PC-9 (cell line): Measurements from ENCODE around the gene MIOS. TPM values are rescaled to one million over a fixed set of nuclear protein-coding genes. Genes with fewer than 3 reads are reported as not detected.

Experiments
- BruUV-seq: library from RNA; stranded (reverse); fragments of 400-500 nt; replicated peaks from 2 replicates; lab custom pipeline; 2021; lab: Mats Ljungman, UMichigan
- CTCF ChIA-PET: fragments of 300-600 bp; sonication (Branson Sonifier 250); formaldehyde crosslinking; loops from one replicate; lab custom pipeline; 2022; ENCODE audit warnings: antibody characterized with exemption; lab: Charles Lee
- POLR2A ChIA-PET: fragments of 300-600 bp; sonication (Branson Sonifier 250); formaldehyde crosslinking; loops from one replicate; lab custom pipeline; 2022; ENCODE audit warnings: antibody characterized with exemption; ENCODE audit not compliant: unreplicated experiment; lab: Charles Lee
- DNase-seq, 2 experiments: peaks; one replicate each; pipeline versions ENCODE4 v3.0.0 to v3.0.0-alpha.2; 2015 to 2022; ENCODE audit warnings: mixed read lengths in 1 of 2
- H2AFZ ChIP-seq: fragments of 200-600 bp; sonication (generic); 2 replicates; pipeline ENCODE4 v1.8.1; 2017; ENCODE audit warnings: antibody characterized with exemption
- H3F3A ChIP-seq: fragments of 200-600 bp; sonication (generic); 2 replicates; pipeline ENCODE4 v1.8.1; 2017; ENCODE audit warnings: antibody characterized with exemption, mild to moderate bottlenecking, low read depth; ENCODE audit not compliant: insufficient read depth
- H3K27ac ChIP-seq: fragments of 200-600 bp; sonication (generic); 2 replicates; pipeline ENCODE4 v1.6.1; 2016; ENCODE audit warnings: mixed run types
- H3K27me3 ChIP-seq: fragments of 200-600 bp; sonication (generic); 2 replicates; pipeline ENCODE4 v1.6.1; 2016; ENCODE audit warnings: low read depth, mixed run types; ENCODE audit not compliant: insufficient read depth
- H3K36me3 ChIP-seq: fragments of 200-600 bp; sonication (generic); 2 replicates; pipeline ENCODE4 v1.6.1; 2016; ENCODE audit warnings: low read depth, mixed run types
- H3K4me1 ChIP-seq: fragments of 200-600 bp; sonication (generic); replicated peaks from 2 replicates; pipeline ENCODE4 v1.6.1; 2016; ENCODE audit warnings: mixed run types; ENCODE audit not compliant: insufficient read depth
- H3K4me2 ChIP-seq: fragments of 200-600 bp; sonication (generic); 2 replicates; pipeline ENCODE4 v1.6.1; 2017; ENCODE audit warnings: mixed run types
- H3K4me3 ChIP-seq: fragments of 200-600 bp; sonication (generic); 2 replicates; pipeline ENCODE4 v1.6.1; 2016; ENCODE audit warnings: mixed run types
- H3K79me2 ChIP-seq: fragments of 200-600 bp; sonication (generic); 2 replicates; pipeline ENCODE4 v1.6.1; 2017; ENCODE audit warnings: low read depth, mixed run types
- H3K9me2 ChIP-seq: fragments of 200-600 bp; sonication (generic); 2 replicates; pipeline ENCODE4 v1.8.1; 2017; ENCODE audit warnings: mild to moderate bottlenecking; ENCODE audit not compliant: insufficient read depth
- H3K9me3 ChIP-seq: fragments of 200-600 bp; sonication (generic); 2 replicates; pipeline ENCODE4 v1.8.1; 2016; ENCODE audit warnings: low read depth; ENCODE audit not compliant: insufficient read depth
- H4K20me1 ChIP-seq: fragments of 200-600 bp; sonication (generic); 2 replicates; pipeline ENCODE4 v1.8.1; 2017; ENCODE audit not compliant: insufficient read depth
- CTCF ChIP-seq: fragments of 200-600 bp; sonication (generic); conservative IDR thresholded peaks from 2 replicates; pipeline ENCODE4 v1.6.1; 2017; ENCODE audit warnings: mixed run types, antibody characterized with exemption, mild to moderate bottlenecking, moderate library complexity
- EZH2 ChIP-seq: fragments of 200-600 bp; sonication (generic); IDR thresholded peaks from 2 replicates; pipeline ENCODE4 v1.8.0; 2017; ENCODE audit warnings: antibody characterized with exemption, low read depth
- intact Hi-C: fragments of 100-400 bp; cut with micrococcal nuclease; formaldehyde crosslinking; loops from one replicate; pipeline ENCODE4 v1.10.0; 2022; ENCODE audit not compliant: unreplicated experiment
- total RNA-seq: library from RNA; stranded (reverse); gene quantifications from 2 replicates; pipeline ENCODE4 v1.2.3, GENCODE V29; 2021

MIOS gene
- total RNA-seq, 1 experiment from 2014 or later = 42.0 TPM

- Histone ChIP-seq H3K9me3 (peaks cover 8% of the 10 kb centered on the region; the same call in 1 of the 2 replicates), H3F3A (no peaks in the 10 kb centered on the region), H3K27me3 (no peaks in the 10 kb centered on the region), H3K4me3 (no peak overlapping the region), H3K79me2 (no peaks in the 10 kb centered on the region), H3K36me3 (no peaks in the 10 kb centered on the region), H2AFZ (no peak overlapping the region), H3K27ac (no peak overlapping the region), H4K20me1 (no peaks in the 10 kb centered on the region), H3K4me1 (no peaks in the 10 kb centered on the region), H3K4me2 (no peak overlapping the region), H3K9me2 (no peaks in the 10 kb centered on the region)
- DNase-seq = no peak
- no peak for TF ChIP-seq CTCF
- TF ChIP-seq EZH2 = no peak
- POLR2A ChIA-PET = interaction anchor here (0.6 kb wide), 1 partner anchor 79 kb away, joined by 6 read pairs; no protein-coding TSS in a partner anchor
- no TSS peak for BruUV-seq
- intact Hi-C loops = no loop called here
- CTCF ChIA-PET = interaction anchor here (0.6 kb wide), 1 partner anchor 426 kb away, joined by 8 read pairs; no protein-coding TSS in a partner anchor
Measured at GRCh38 chr7:7529328-7529727, 37.4 kb upstream of the MIOS start.

- Histone ChIP-seq H3F3A (no peaks in the 10 kb centered on the region), H3K4me1 (no peaks in the 10 kb centered on the region), H3K4me2 (no peak overlapping the region), H3K27ac (no peak overlapping the region), H2AFZ (0 out of 2 replicates have a peak overlapping the region, but pooled peaks have one; percentile 23), H4K20me1 (no peaks in the 10 kb centered on the region), H3K36me3 (no peaks in the 10 kb centered on the region), H3K4me3 (no peak overlapping the region), H3K9me2 (no peaks in the 10 kb centered on the region), H3K9me3 (peaks cover 14% of the 10 kb centered on the region; the same call in 1 of the 2 replicates), H3K79me2 (no peaks in the 10 kb centered on the region), H3K27me3 (no peaks in the 10 kb centered on the region)
- intact Hi-C loops = no loop called here
- ChIA-PET POLR2A (no interaction called here), CTCF (no interaction called here)
- no peak for TF ChIP-seq CTCF
- TF ChIP-seq EZH2 = no peak
- DNase-seq = no peak
- no TSS peak for BruUV-seq
Measured at GRCh38 chr7:7533831-7534430, 32.8 kb upstream of the MIOS start.

GRCh38 chr7:7535691-7536090 is 31.0 kb upstream of the MIOS start, which contains the start of gene COL28A1:
COL28A1 (minus strand) TSS chr7:7535873; CDS start chr7:7532875, 2,998 bp downstream.
- Histone ChIP-seq H2AFZ (0 out of 2 replicates have a peak within 1 kb of the TSS, but pooled peaks have one; percentile 23), H3K4me1 (no peaks in the 10 kb centered on the region), H3K9me2 (no peaks in the 10 kb centered on the region), H3K36me3 (no peaks in the 10 kb centered on the region), H3K27ac (no peak within 1 kb of the TSS), H3K4me3 (no peak within 1 kb of the TSS), H4K20me1 (no peaks in the 10 kb centered on the region), H3F3A (no peaks in the 10 kb centered on the region), H3K4me2 (no peak within 1 kb of the TSS), H3K9me3 (peaks cover 14% of the 10 kb centered on the region; the same call in 1 of the 2 replicates), H3K27me3 (no peaks in the 10 kb centered on the region), H3K79me2 (no peaks in the 10 kb centered on the region)
- ChIA-PET POLR2A (interaction anchor here (0.6 kb wide), 1 partner anchor 14 kb away, joined by 4 read pairs; no protein-coding TSS in a partner anchor), CTCF (no interaction called here)
- no TSS peak for BruUV-seq
- DNase-seq = no peak
- TF ChIP-seq EZH2 (no peak), CTCF (no peak)
- intact Hi-C loops = no loop called here
